Trophoblast cell (in vitro differentiated cells and primary cell): ENCODE results near the gene POLR2B.
A peak's percentile ranks its signal among the peaks of the same experiment; 100 is the strongest.
"Not testable (repeated sequence)": the region's sequence is repeated elsewhere in the genome, so short reads cannot be mapped to it uniquely, and the experiment has no call there.

Source experiments
- DNase-seq, 2 donors: peaks; one replicate each; pipeline ENCODE4 v3.0.0-alpha.2; 2016
- H2AFZ ChIP-seq: 2 replicates; pipeline ENCODE4 v1.6.1; 2013; ENCODE audit warnings: low read length, moderate library complexity, mild to moderate bottlenecking; ENCODE audit not compliant: insufficient read depth, poor library complexity
- H2AK5ac ChIP-seq: 2 replicates; pipeline ENCODE4 v1.6.1; 2013; ENCODE audit warnings: mild to moderate bottlenecking, low read length
- H2BK120ac ChIP-seq: 2 replicates; pipeline ENCODE4 v1.6.1; 2013; ENCODE audit warnings: low read length, mild to moderate bottlenecking, moderate library complexity; ENCODE audit not compliant: insufficient read depth, poor library complexity
- H2BK12ac ChIP-seq: 2 replicates; pipeline ENCODE4 v1.6.1; 2013; ENCODE audit warnings: mild to moderate bottlenecking, low read length, moderate library complexity
- H2BK5ac ChIP-seq: 2 replicates; pipeline ENCODE4 v1.6.1; 2013; ENCODE audit warnings: low read length, low read depth, moderate library complexity, mild to moderate bottlenecking; ENCODE audit not compliant: poor library complexity
- H3K14ac ChIP-seq: 2 replicates; pipeline ENCODE4 v1.6.1; 2013; ENCODE audit warnings: mild to moderate bottlenecking, low read length
- H3K18ac ChIP-seq: 2 replicates; pipeline ENCODE4 v1.6.1; 2013; ENCODE audit warnings: mild to moderate bottlenecking, low read length
- H3K23ac ChIP-seq: 2 replicates; pipeline ENCODE4 v1.6.1; 2013; ENCODE audit warnings: low read length
- H3K27ac ChIP-seq: 2 replicates; pipeline ENCODE4 v1.5.1; 2013; ENCODE audit warnings: low read depth, mild to moderate bottlenecking, inconsistent platforms, low read length, moderate library complexity
- H3K27me3 ChIP-seq: 2 replicates; pipeline ENCODE4 v1.6.1; 2013; ENCODE audit warnings: inconsistent platforms, mild to moderate bottlenecking, low read length, moderate library complexity; ENCODE audit not compliant: insufficient read depth
- H3K36me3 ChIP-seq, 2 experiments: 1 replicate in 1 of 2; 2 replicates in 1 of 2; pipeline ENCODE4 v1.6.1; 2013; ENCODE audit warnings: low read length in 2 of 2, mild to moderate bottlenecking in 2 of 2, moderate library complexity in 1 of 2; ENCODE audit not compliant: insufficient read depth in 2 of 2, control insufficient read depth in 1 of 2
- H3K4ac ChIP-seq: 2 replicates; pipeline ENCODE4 v1.6.1; 2013; ENCODE audit warnings: low read depth, mild to moderate bottlenecking, low read length, moderate library complexity
- H3K4me1 ChIP-seq, 2 experiments: 1 replicate in 1 of 2; 2 replicates in 1 of 2; pipeline ENCODE4 v1.6.1; 2013; ENCODE audit warnings: low read length in 2 of 2, mild to moderate bottlenecking in 2 of 2, moderate library complexity in 1 of 2; ENCODE audit not compliant: insufficient read depth in 2 of 2, control insufficient read depth in 1 of 2
- H3K4me2 ChIP-seq: 2 replicates; pipeline ENCODE4 v1.6.1; 2013; ENCODE audit warnings: inconsistent platforms, mild to moderate bottlenecking, low read length, moderate library complexity
- H3K4me3 ChIP-seq: 2 replicates; pipeline ENCODE4 v1.5.1; 2013; ENCODE audit warnings: mild to moderate bottlenecking, low read depth, low read length, inconsistent platforms
- H3K79me1 ChIP-seq: one replicate; pipeline ENCODE4 v1.6.1; 2013; ENCODE audit warnings: low read length
- H3K79me2 ChIP-seq: 2 replicates; pipeline ENCODE4 v1.6.1; 2013; ENCODE audit warnings: low read length, mild to moderate bottlenecking; ENCODE audit not compliant: control insufficient read depth, insufficient read depth, poor library complexity
- H3K9ac ChIP-seq: 2 replicates; pipeline ENCODE4 v1.6.1; 2013; ENCODE audit warnings: mild to moderate bottlenecking, low read length
- H3K9me3 ChIP-seq: 2 replicates; pipeline ENCODE4 v1.6.1; 2013; ENCODE audit warnings: low read depth, mild to moderate bottlenecking, control low read depth, inconsistent platforms, low read length; ENCODE audit not compliant: insufficient read depth
- H4K12ac ChIP-seq: 2 replicates; pipeline ENCODE4 v1.6.1; 2013; ENCODE audit warnings: low read depth, mild to moderate bottlenecking, low read length, moderate library complexity
- H4K8ac ChIP-seq: 2 replicates; pipeline ENCODE4 v1.6.1; 2013; ENCODE audit warnings: low read depth, mild to moderate bottlenecking, low read length, moderate library complexity
- H4K91ac ChIP-seq: one replicate; pipeline ENCODE4 v1.6.1; 2013; ENCODE audit warnings: low read depth, mild to moderate bottlenecking, low read length, moderate library complexity
- WGBS: extraction: QIAGEN DNeasy Blood & Tissue Kit; methylation state at CpG from one replicate; pipeline ENCODE4 v1.1.7; 2013; ENCODE audit warnings: missing lambda C conversion rate; ENCODE audit not compliant: insufficient read length, insufficient coverage; ENCODE audit errors: extremely low coverage; 5-methylcytosine and 5-hydroxymethylcytosine counted together

Gene POLR2B

GRCh38 chr4:57043347-57044251, 64.9 kb downstream of the POLR2B start:
- Histone ChIP-seq H4K8ac (peak overlapping the region; percentile 81), H2BK5ac (peak overlapping the region; percentile 96), H2BK12ac (peak overlapping the region; percentile 88), H2AFZ (no peak overlapping the region), H3K4me3 (no peak overlapping the region), H3K79me2 (peaks cover 12% of the 10 kb centered on the region), H2AK5ac (peak overlapping the region; percentile 87), H3K4me2 (no peak overlapping the region), H2BK120ac (peak overlapping the region; percentile 98), H3K79me1 (peaks cover 36% of the 10 kb centered on the region), H3K18ac (peak overlapping the region; percentile 80), H3K27me3 (no peaks in the 10 kb centered on the region), H3K23ac (no peak overlapping the region), H3K36me3 (peaks cover 17 to 23% of the 10 kb centered on the region in 2 experiments), H3K27ac (peak overlapping the region; percentile 92), H3K4me1 (peaks cover 22 to 29% of the 10 kb centered on the region in 2 experiments), H4K12ac (no peak overlapping the region), H3K9me3 (peaks cover 4% of the 10 kb centered on the region), H3K9ac (no peak overlapping the region), H4K91ac (peak overlapping the region; percentile 97), H3K14ac (peak overlapping the region; percentile 93), H3K4ac (peak overlapping the region; percentile 76)
- WGBS: no CpG with 5 or more reads among the region's 6 CpGs
- DNase-seq: no peak

DNA sequence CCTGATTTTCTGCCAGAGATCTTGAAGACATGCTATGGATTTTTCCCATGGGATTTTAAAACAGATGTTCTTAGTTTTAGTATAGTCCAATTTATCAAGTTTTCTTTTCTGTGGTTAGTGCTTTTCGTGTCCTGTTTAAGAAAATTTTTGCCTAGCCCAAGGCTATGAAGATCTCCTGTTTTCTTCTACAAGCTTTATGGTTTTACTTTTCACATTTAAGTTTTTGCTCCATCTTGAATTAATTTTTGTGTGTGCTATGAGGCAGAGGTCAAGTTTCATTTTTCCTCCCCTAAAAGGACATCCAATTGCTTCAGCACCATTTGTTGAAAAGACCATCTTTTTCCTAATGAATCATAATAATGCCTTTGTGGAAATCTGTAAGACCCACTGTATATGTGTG, 65.6 kb downstream of the POLR2B start:
- H2BK120ac ChIP-seq: peak overlapping the region; percentile 96
- H3K9ac ChIP-seq: no peak overlapping the region
- H3K4me3 ChIP-seq: no peak overlapping the region
- peaks cover 12% of the 10 kb centered on the region for H3K79me2 ChIP-seq
- H3K36me3 ChIP-seq: peaks cover 18 to 23% of the 10 kb centered on the region in 2 experiments
- no peak overlapping the region for H3K18ac ChIP-seq
- no peak overlapping the region for H2AK5ac ChIP-seq
- H3K4me2 ChIP-seq: no peak overlapping the region
- H3K79me1 ChIP-seq: peaks cover 34% of the 10 kb centered on the region
- no peak overlapping the region for H4K12ac ChIP-seq
- H4K8ac ChIP-seq: peak overlapping the region; percentile 76
- peaks cover 4% of the 10 kb centered on the region for H3K9me3 ChIP-seq
- peak overlapping the region; percentile 96 for H2BK5ac ChIP-seq
- H3K27me3 ChIP-seq: no peaks in the 10 kb centered on the region
- H2BK12ac ChIP-seq: no peak overlapping the region
- no peak overlapping the region for H3K4ac ChIP-seq
- no CpG with 5 or more reads among the region's 1 CpG for WGBS
- peak overlapping the region; percentile 92 for H3K27ac ChIP-seq
- no peak overlapping the region for H3K14ac ChIP-seq
- no peak overlapping the region for H2AFZ ChIP-seq
- peaks cover 22 to 28% of the 10 kb centered on the region in 2 experiments for H3K4me1 ChIP-seq
- no peak overlapping the region for H3K23ac ChIP-seq
- peak overlapping the region; percentile 97 for H4K91ac ChIP-seq
- DNase-seq: no peak

DNA sequence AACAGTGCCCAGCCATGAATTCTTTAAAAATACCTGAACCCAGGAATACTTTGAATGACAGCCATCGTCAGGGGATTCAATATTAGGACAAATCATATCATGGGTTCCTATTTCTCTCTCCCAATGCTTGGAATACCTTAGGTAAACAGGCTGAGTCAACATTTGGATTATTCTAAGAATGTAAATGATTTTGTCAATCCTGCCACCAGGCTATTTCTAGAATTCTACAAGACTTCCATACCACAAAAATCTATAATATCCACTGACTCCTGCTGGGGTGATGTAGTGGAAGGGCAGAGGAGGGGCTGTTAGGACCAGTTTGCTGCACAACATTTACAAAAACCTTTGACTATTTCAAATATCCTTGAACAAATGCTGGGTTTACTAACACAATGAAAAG, 66.3 kb downstream of the POLR2B start:
- WGBS: no CpG with 5 or more reads among the region's 1 CpG
- no peaks in the 10 kb centered on the region for H3K27me3 ChIP-seq
- H3K9me3 ChIP-seq: peaks cover 4% of the 10 kb centered on the region
- no peak overlapping the region for H2BK120ac ChIP-seq
- no peak overlapping the region for H4K12ac ChIP-seq
- no peak overlapping the region for H3K4ac ChIP-seq
- H3K79me1 ChIP-seq: peaks cover 31% of the 10 kb centered on the region
- peak in 1 of 2 donors; percentile 82 for DNase-seq
- H2BK5ac ChIP-seq: no peak overlapping the region
- no peak overlapping the region for H4K8ac ChIP-seq
- H2AK5ac ChIP-seq: no peak overlapping the region
- H2BK12ac ChIP-seq: no peak overlapping the region
- no peak overlapping the region for H3K4me2 ChIP-seq
- no peak overlapping the region for H3K18ac ChIP-seq
- H3K36me3 ChIP-seq: peaks cover 20 to 22% of the 10 kb centered on the region in 2 experiments
- H3K27ac ChIP-seq: peak overlapping the region; percentile 73
- peaks cover 12% of the 10 kb centered on the region for H3K79me2 ChIP-seq
- H3K23ac ChIP-seq: no peak overlapping the region
- no peak overlapping the region for H2AFZ ChIP-seq
- peak overlapping the region; percentile 51 for H3K14ac ChIP-seq
- H3K4me1 ChIP-seq: peaks cover 20 to 22% of the 10 kb centered on the region in 2 experiments
- no peak overlapping the region for H3K9ac ChIP-seq
- H3K4me3 ChIP-seq: no peak overlapping the region
- peak overlapping the region; percentile 40 for H4K91ac ChIP-seq

DNA sequence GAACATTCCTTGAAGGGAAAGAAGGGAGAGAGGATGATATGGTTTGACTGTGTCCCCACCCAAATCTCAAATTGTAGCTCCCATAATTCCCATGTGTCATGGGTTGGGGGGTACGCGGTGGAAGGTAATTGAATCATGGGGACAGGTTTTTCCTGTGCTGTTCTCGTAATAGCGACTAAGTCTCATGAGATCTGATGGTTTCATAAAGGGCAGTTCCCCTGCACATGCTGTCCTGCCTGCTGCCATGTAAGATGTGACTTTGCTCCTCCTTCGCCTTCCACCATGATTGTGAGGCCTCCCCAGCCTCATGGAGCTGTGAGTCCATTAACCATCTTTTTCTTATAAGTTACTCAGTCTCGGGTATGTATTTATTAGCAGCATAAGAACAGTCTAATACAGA, 68.3 kb downstream of the POLR2B start:
- peak overlapping the region; percentile 58 for H2BK120ac ChIP-seq
- not testable (repeated sequence) for H3K9ac ChIP-seq, H3K23ac ChIP-seq, H3K27me3 ChIP-seq, H3K9me3 ChIP-seq, H3K27ac ChIP-seq, H4K8ac ChIP-seq, H2AFZ ChIP-seq, H3K4me3 ChIP-seq, H3K79me2 ChIP-seq, H2AK5ac ChIP-seq, H4K12ac ChIP-seq, DNase-seq, H3K4me2 ChIP-seq
- peak overlapping the region; percentile 56 for H3K18ac ChIP-seq
- H3K36me3 ChIP-seq: peaks cover 12 to 16% of the 10 kb centered on the region in 2 experiments
- H2BK5ac ChIP-seq: peak overlapping the region; percentile 69
- H4K91ac ChIP-seq: peak overlapping the region; percentile 83
- H3K79me1 ChIP-seq: peaks cover 28% of the 10 kb centered on the region
- peak overlapping the region; percentile 67 for H3K14ac ChIP-seq
- H2BK12ac ChIP-seq: peak overlapping the region; percentile 65
- H3K4me1 ChIP-seq: peaks cover 10 to 14% of the 10 kb centered on the region in 2 experiments
- WGBS: no CpG with 5 or more reads among the region's 6 CpGs
- H3K4ac ChIP-seq: peak overlapping the region; percentile 38
